ENCODE results near the gene AKR7A3. TPM values are rescaled to one million over a fixed set of nuclear protein-coding genes. Genes with fewer than 3 reads are reported as not detected.

AKR7A3 gene
- total and polyA plus RNA-seq, 2 of the 4 experiments (the other 2 are of a cell fraction): 0.18 to 0.62 TPM

GRCh38 chr1:19258353-19258752 lies 30.2 kb downstream of the AKR7A3 start (continued):
- no peak for TF ChIP-seq CHD1 (IDR thresholded peaks at IDR 0.05; ENCODE audit: low read depth, low read length)
- no peak for TF ChIP-seq MAZ (IDR thresholded peaks at IDR 0.05; ENCODE audit: borderline replicate concordance, low read depth, low read length)

GRCh38 chr1:19257178-19257914 lies 31.2 kb downstream of the AKR7A3 start:
- Histone ChIP-seq H4K91ac (ENCODE audit: insufficient read depth, low read depth, low read length) (no peak overlapping the region), H2BK15ac (ENCODE audit: low read depth, low read length) (no peak overlapping the region), H3K23ac (ENCODE audit: low read depth, low read length) (no peak overlapping the region), H3K4me2 (ENCODE audit: low read depth, low read length) (no peak overlapping the region), H3K14ac (replicated peaks; ENCODE audit: low read depth, low read length) (no peak overlapping the region), H4K5ac (ENCODE audit: low read depth, low read length) (no peak overlapping the region), H3K9me3 (ENCODE audit: control insufficient read depth, insufficient read depth, low read length) (no peaks in the 10 kb centered on the region), H4K8ac (ENCODE audit: low read depth in 2 of 2, low read length in 2 of 2) (no peak overlapping the region), H3K4me3 (ENCODE audit: insufficient read depth, low read depth, low read length) (no peak overlapping the region), H3K4me1 (ENCODE audit: control insufficient read depth, insufficient read depth, low read length) (peaks cover 4% of the 10 kb centered on the region; the same call in 1 of the 2 replicates), H2BK5ac (ENCODE audit: low read depth, low read length, poor library complexity, severe bottlenecking) (no peak overlapping the region), H4K20me1 (ENCODE audit: insufficient read depth, low read length) (peaks cover 22% of the 10 kb centered on the region), H2AK9ac (replicated peaks; ENCODE audit: low read depth, low read length, poor library complexity) (peak overlapping the region; percentile 28), H3K27ac (ENCODE audit: insufficient read depth, low read length) (no peak overlapping the region), H2AFZ (replicated peaks; ENCODE audit: low read length, poor library complexity) (no peak overlapping the region), H3K9me1 (ENCODE audit: insufficient read depth, low read length) (peaks cover 16% of the 10 kb centered on the region), H3K9ac (ENCODE audit: low read depth, low read length) (no peak overlapping the region), H3K79me1 (ENCODE audit: low read depth in 1 of 2, low read length in 2 of 2) (peaks cover 18 to 47% of the 10 kb centered on the region in 2 experiments), H2BK120ac (ENCODE audit: low read depth, low read length) (no peak overlapping the region), H2AK5ac (ENCODE audit: low read depth, low read length) (no peak overlapping the region), H2BK20ac (ENCODE audit: low read depth, low read length) (no peak overlapping the region), H3K27me3 (ENCODE audit: control insufficient read depth, insufficient read depth, low read length) (no peaks in the 10 kb centered on the region), H3K36me3 (ENCODE audit: control insufficient read depth, insufficient read depth, low read length) (peaks cover 41% of the 10 kb centered on the region), H3K18ac (ENCODE audit: low read depth, low read length) (no peak overlapping the region), H3K4ac (ENCODE audit: low read depth, low read length) (no peak overlapping the region), H3K56ac (ENCODE audit: extremely low read depth, insufficient read depth, low read length) (no peak overlapping the region)
- WGBS, 2 experiments (ENCODE audit: extremely low coverage in 2 of 2, insufficient read length in 1 of 2): 88% methylated on average over 7 of the region's 15 CpGs; no CpG with 5 or more reads in 1 of the 2 experiments
- dilution Hi-C loops (cut with HindIII; ENCODE audit: low sequenced_read_pairs, unreplicated experiment): no loop called here
- intact Hi-C loops (cut with micrococcal nuclease): no loop called here
- ATAC-seq (ENCODE audit: low read depth): no peak
- POLR2A ChIA-PET (ENCODE audit: unreplicated experiment): interaction anchor here (0.5 kb wide), 1 partner anchor 228 kb away, joined by 3 read pairs; no protein-coding TSS in a partner anchor
- no peak for TF ChIP-seq CTCF (conservative IDR thresholded peaks at IDR 0.05; ENCODE audit: low read depth, low read length)
- TF ChIP-seq SMC3 (IDR thresholded peaks at IDR 0.05; ENCODE audit: low read depth, low read length): no peak
- in situ Hi-C loops (cut with MboI; ENCODE audit: low sequenced_read_pairs): no loop called here
- no peak for DNase-seq
- no TSS peak for BruUV-seq (replicated peaks)
- CTCF ChIA-PET: no interaction called here

All from IMR-90 (cell line).